Naive thymus-derived CD4-positive, alpha-beta T cell (primary cell): ENCODE results near the gene CDK5R2. TPM values are rescaled to one million over a fixed set of nuclear protein-coding genes. Genes with fewer than 3 reads are reported as not detected.

Experiments used
- microRNA-seq: library from miRNA; unstranded; fragments of <30 nt; microRNA quantifications from one replicate; pipeline ENCODE4 v1.2.0, GENCODE V29; 2022; ENCODE audit warnings: borderline microRNAs expressed
- polyA plus RNA-seq, 2 donors: library from polyadenylated mRNA; unstranded; fragments of 300-500 nt; fragmentation: Illumina TruSeq; gene quantifications; one replicate each; pipeline ENCODE4 v1.2.3, GENCODE V29; 2021
- total RNA-seq, 6 experiments: library from RNA in 5 of 6; stranded (reverse) in 5 of 6; gene quantifications; 1 replicate in 5 of 6; 2 replicates in 1 of 6; pipeline ENCODE4 v1.2.3 and lab custom pipeline; 2021 to 2026

The CDK5R2 gene
- total and polyA plus RNA-seq, 7 experiments from 2014 or later = not detected

Small RNAs within 50 kb of the gene (microRNA-seq; reads per million reads assigned to microRNA genes)
- gene MIR375 = not detected

Other genes starting within 250 kb of the CDK5R2 start
- gene TTLL4, start 248.8 kb upstream of the CDK5R2 start, total RNA-seq = 10 to 100 TPM; 18.7 to 35.8 (median 21.2) TPM
- gene TTLL4, start 248.8 kb upstream of the CDK5R2 start, polyA plus RNA-seq = 1 to 10 TPM; 3.6 to 9.8 TPM
- 10 to 100 TPM in 1 of 5 experiments, 1 to 10 TPM in 3, under 1 TPM in 1; 0.19 to 10.6 (median 3.9) TPM for gene CYP27A1, start 177.5 kb upstream of the CDK5R2 start, total RNA-seq
- gene CYP27A1, start 177.5 kb upstream of the CDK5R2 start, polyA plus RNA-seq = under 1 TPM in 1 of 2 donors, not detected in 1; 0.09 TPM
- gene PRKAG3, start 127.9 kb upstream of the CDK5R2 start, total RNA-seq = not detected
- not detected for gene PRKAG3, start 127.9 kb upstream of the CDK5R2 start, polyA plus RNA-seq
- gene WNT6, start 99.9 kb upstream of the CDK5R2 start, total RNA-seq = under 1 TPM in 1 of 5 experiments, not detected in 4; 0.22 TPM
- under 1 TPM in 1 of 2 donors, not detected in 1; 0.11 TPM for gene WNT6, start 99.9 kb upstream of the CDK5R2 start, polyA plus RNA-seq
- gene WNT10A, start 78.8 kb upstream of the CDK5R2 start, total RNA-seq = 1 to 10 TPM in 4 of 5 experiments, under 1 TPM in 1; 0.19 to 4.2 (median 3.0) TPM
- 1 to 10 TPM in 1 of 2 donors, under 1 TPM in 1; 0.61 to 1.2 TPM for gene WNT10A, start 78.8 kb upstream of the CDK5R2 start, polyA plus RNA-seq
- not detected for gene FEV, start 25.5 kb downstream of the CDK5R2 start, total RNA-seq
- not detected for gene FEV, start 25.5 kb downstream of the CDK5R2 start, polyA plus RNA-seq
- not detected for gene CRYBA2, start 33.8 kb downstream of the CDK5R2 start, total RNA-seq
- gene CRYBA2, start 33.8 kb downstream of the CDK5R2 start, polyA plus RNA-seq = not detected
- not detected for gene CFAP65, start 81.8 kb downstream of the CDK5R2 start, total RNA-seq
- not detected for gene CFAP65, start 81.8 kb downstream of the CDK5R2 start, polyA plus RNA-seq
- under 1 TPM in 2 of 5 experiments, not detected in 3; 0.17 to 0.24 TPM for gene IHH, start 101.3 kb downstream of the CDK5R2 start, total RNA-seq
- not detected for gene IHH, start 101.3 kb downstream of the CDK5R2 start, polyA plus RNA-seq
- gene NHEJ1, start 201.1 kb downstream of the CDK5R2 start, total RNA-seq = 10 to 100 TPM; 11.4 to 24.0 (median 17.9) TPM
- gene NHEJ1, start 201.1 kb downstream of the CDK5R2 start, polyA plus RNA-seq = 10 to 100 TPM; 24.5 to 32.7 TPM
- 1 to 10 TPM in 4 of 5 experiments, under 1 TPM in 1; 0.69 to 8.6 (median 3.0) TPM for gene SLC23A3, start 210.4 kb downstream of the CDK5R2 start, total RNA-seq
- gene SLC23A3, start 210.4 kb downstream of the CDK5R2 start, polyA plus RNA-seq = under 1 TPM in 1 of 2 donors, not detected in 1; 0.08 TPM
- 10 to 100 TPM; 48.2 to 77.6 (median 64.5) TPM for gene CNPPD1, start 217.3 kb downstream of the CDK5R2 start, total RNA-seq
- gene CNPPD1, start 217.3 kb downstream of the CDK5R2 start, polyA plus RNA-seq = 10 to 100 TPM; 48.2 to 68.7 TPM
- gene RETREG2, start 218.6 kb downstream of the CDK5R2 start, total RNA-seq = 100 to 1,000 TPM in 2 of 5 experiments, 10 to 100 TPM in 3; 70.2 to 124 (median 90.9) TPM
- gene RETREG2, start 218.6 kb downstream of the CDK5R2 start, polyA plus RNA-seq = 10 to 100 TPM; 58.5 to 62.4 TPM
- gene ZFAND2B, start 247.1 kb downstream of the CDK5R2 start, total RNA-seq = 10 to 100 TPM; 50.1 to 79.5 (median 71.3) TPM
- 10 to 100 TPM; 72.4 to 90.7 TPM for gene ZFAND2B, start 247.1 kb downstream of the CDK5R2 start, polyA plus RNA-seq